GM21576 (cell line): ENCODE data around the gene RACGAP1.

Experiments used
- ATAC-seq: cut with Tn5 transposase; IDR thresholded peaks from one replicate; pipeline ENCODE4 v1.9.1; 2021; ENCODE audit warnings: mild to moderate bottlenecking, moderate library complexity; ENCODE audit not compliant: unreplicated experiment

The RACGAP1 gene

DNA sequence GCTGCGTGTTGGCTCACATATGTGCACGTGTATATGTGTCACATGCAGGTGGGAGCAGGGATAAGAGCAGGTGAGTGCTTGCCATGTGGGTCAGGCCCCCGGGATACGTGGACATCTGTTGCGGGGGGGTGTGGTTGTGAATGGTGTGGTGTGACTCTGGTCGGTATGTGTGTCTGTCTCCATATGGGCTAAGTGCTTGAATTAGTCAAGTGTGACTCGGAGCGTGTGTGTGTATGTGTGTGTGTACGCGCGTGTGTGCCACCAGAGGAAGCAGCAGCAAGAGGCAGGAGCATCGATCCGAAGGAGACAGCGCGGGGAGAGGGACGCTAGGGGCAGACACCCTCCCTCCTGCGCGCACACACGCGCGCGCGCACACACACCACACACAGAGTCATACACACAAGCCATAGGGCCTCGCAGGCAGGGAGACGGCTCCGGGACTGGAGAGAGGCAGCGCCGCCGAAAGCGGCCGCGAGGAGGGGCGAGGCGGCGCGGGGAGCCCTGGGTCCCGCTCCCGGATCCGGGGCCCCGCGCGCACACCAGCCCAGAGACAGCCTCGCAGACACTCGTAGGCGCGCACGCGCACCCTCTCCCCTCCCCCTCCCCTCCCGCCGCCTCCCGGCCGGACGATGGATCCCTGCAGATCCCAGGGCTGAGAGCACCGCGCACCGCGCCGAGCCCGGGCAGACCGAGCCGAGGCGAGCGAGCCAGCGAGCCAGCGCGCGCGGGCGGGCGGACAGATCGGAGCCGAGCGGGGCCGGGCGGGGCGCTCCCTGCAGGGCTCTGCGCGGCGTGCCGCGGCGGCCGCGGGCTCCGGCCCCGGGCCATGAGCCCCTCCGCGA, 31.9 kb upstream of the RACGAP1 start, which contains the start of gene ASIC1:
Gene ASIC1, plus strand, starts transcription at position 597 of the 842 bp plus-strand sequence. CDS start 1,171 bp downstream, outside the sequence.
- ATAC-seq: no peak

DNA sequence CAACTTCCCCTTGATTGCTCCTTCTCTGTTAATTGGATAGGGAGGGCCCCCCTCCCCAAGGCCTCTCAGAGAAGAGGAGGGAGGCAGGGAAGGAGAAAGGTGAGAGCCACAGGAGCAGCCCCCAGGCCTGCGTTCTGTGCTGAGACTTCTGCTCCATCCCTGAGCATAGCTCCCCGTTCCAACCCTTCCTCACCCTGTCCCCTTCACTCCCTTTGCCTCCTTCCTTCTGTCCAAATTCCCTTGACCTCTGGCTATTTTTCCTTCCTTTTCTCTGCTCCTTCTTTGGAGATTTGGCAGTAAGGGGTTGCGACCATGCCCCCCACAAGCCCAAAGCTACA, 31.3 kb upstream of the RACGAP1 start:
- no peak for ATAC-seq

DNA sequence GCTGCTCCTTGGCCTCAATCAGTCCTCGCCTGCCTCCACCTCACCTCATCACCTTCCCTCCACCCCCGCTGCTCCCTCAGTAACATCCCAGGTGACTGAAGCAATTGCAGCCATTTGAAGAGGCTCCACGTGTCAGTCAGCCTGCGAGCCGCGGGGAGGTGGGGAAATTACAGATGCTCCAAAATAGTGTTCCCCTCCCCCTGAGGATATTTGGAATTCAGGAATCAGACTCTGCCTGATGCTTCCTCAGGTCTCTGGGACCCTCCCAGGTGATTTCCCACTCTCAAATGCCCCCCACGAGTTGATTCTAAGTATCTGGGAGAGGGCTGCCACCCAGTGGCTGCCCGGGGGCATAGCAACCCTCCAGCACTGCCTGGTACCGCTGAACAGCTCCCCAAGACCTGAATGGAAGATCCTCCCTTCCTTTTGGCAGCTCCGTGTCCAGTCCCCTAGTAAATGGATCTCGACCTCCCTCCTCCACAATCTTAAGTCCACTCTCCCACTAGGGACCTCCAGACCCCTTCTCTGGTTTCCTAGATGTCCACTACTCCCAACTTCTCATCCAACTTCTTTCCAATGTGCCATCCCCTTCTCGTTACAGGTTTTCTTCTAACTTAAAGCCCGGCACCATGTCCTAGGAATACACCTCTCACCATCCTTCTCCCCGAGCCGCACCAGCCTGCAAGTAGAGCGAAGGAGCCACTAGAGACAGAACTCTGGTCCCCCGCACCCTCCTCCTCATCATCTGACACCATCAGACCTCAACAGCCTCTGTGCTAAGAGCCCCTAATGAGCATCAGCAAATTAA, 30.7 kb upstream of the RACGAP1 start:
- no peak for ATAC-seq

DNA sequence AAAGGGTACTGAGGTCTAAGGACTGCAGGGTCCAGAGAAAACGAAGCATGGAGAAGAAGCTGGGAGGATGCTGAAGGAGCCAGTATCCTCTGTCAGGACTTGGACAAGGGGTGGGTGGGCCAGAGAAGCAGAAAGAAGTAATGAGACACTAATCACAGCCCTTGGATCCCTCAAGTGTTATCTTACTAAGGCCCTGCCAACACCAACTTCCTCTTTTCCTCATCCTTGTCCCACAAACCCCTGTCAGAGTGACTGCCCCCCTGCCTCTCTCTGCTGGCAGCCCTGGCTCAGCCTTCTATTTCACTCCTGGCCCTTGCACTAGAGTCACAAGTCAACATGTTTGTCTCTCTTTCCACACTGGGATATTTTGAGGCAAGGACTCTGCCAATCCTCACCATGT, 28.3 kb upstream of the RACGAP1 start:
- ATAC-seq: no peak

DNA sequence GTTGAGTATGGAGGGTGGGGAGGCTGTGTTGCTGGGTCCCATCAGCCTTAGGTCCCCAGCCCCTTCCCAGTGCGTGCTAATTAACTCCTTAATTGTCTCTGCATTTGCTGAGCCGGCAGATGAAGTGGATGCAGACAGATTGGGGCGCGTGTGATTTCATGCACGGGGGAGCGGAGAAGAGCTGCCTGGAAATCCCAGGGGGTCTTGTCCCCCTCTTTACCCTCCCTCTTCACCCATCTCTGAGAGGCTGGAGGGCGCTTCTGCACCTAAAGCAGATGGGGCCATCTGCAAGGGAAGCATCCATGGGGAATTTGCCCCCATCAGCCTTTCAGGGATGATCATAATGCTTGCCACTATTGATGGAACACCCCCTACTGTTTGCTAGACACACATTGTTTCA, 27.7 kb upstream of the RACGAP1 start:
- ATAC-seq: no peak

DNA sequence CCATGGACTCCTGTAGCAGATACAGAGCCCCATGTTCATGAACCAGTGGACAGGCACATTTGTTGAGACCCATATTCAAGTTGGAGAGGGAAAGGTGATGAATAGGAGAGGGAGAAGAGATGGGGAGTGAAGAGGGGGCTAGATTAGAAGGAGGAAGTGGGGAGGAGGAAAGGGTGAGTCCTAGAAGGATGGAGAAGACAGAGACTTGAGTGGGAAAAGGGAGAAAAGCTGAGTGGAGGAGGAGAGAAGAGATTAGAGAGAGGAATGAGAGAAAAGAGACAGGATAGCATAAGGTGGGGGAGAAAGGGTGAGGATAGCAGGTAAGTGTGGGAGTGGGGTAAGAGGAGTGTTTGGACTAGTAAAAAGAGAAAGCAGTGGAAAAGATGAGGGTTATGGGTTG, 27.2 kb upstream of the RACGAP1 start:
- no peak for ATAC-seq

DNA sequence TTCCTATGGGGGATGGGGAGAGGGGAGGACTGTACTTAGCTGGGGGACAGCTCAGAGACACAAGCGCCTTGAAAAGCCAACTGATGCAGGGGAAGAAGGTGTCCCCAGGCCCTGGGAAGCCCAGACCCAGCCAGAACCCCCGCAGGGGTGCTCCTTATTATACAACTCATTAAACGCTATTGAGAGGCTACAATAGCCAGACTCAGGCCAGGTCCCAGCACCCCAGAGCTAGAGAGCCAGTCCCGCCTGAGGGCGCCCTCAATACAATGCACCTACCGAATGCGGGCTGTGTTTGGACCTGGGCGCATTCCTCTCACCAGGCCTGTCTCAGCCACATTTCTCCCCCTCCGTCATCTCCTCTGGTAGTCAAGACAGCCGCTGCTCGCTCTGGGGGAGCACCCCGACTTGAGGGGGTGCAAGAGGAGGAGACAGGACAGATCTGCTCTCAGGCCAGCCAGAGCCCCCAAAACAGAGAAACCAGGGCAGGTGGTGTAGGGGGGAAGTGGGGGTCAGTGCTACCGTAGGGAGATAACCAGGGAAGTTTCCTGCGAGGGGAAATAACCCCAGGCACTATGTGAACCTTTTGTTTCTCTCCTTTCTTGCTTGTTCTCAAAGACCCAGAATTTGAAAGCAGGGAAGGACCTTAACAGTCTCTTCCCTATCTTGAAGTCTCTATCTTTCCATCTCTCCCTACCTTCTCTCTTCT, 26.0 kb upstream of the RACGAP1 start:
- no peak for ATAC-seq

DNA sequence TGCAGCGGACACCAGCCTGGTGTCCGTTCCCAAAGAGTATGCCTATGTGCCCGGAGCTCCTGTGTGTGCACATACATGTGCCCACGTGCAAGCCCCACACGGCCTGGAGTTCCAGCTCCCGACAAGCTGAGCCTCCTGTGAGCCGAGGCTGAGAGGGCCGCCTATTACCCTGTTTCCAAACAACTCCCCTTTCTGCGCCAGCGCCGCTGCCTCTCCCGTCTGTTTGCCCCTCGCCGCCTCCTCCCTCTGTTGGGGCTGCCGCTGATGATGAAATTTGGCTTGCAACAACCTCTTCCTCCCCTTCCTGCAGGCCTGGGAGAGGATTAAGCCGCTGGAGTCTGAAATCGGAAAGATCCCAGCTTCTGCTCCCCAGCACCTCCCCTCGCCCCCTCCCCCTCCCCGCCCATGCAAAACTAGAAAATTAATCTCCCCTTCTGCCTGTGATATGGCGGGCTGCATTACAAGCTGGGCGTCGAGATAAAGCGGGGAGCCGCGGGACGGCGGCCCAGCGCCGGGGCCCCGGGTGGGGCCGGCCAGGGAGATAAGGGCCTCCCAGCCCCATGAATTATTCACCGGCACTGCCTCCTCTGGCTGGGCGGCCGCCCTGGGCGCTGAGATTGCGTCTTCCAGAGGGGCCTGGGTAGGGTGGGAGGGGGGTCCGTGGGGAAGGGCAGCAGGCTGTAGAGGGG, 25.3 kb upstream of the RACGAP1 start:
- ATAC-seq: no peak

DNA sequence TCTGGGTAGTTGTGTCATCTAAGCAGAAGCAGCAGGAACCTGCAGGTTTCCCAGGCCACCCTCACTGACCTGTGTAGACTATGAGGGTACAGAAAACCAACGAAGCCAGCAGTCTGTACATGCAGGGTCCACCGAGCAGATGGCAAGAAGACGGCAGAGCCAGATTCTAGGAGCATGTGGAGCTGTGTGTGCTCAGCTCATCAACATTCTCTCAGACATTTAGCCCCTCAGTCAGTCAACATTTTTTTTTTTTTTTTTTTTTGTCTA, 24.8 kb upstream of the RACGAP1 start:
- no peak for ATAC-seq

DNA sequence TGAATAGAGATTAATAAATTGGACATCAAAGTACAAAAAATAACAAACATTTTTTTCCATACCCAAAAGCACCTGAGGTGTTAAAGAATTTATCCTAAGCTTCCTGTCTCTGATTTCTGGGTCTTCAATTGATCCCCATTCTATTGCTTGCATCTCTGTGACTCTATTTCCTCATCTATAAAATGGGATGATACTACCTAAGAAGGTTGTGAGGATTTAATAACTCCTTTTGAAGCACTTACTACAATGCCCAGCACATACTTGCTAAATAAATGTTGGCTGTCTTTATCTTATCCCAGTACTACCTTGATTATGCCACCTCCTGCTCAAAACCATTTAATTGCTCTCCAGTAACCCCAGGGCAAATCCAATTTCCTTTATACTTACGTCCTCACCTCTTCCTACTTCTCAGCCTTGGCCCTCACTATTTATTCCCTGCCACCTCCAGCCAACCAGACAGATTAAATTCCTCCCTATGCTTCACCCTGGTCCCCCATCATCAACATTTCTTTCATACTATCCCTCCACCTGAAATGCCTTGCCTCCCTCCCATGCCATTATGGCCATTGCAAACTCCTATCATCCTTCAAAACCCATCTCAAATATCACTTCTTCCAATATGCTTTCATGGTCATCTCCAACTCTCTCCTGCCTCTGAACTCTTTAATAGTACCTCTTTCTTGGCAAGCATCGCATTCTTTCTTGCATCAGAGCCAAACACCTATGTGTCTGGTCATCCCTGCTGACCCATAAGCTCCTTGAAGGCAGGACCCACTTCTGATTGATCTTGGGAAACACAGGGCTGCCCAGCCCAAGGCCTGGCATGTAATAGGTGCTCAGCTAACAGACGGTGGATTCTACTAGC, 24.2 kb upstream of the RACGAP1 start:
- ATAC-seq: no peak

DNA sequence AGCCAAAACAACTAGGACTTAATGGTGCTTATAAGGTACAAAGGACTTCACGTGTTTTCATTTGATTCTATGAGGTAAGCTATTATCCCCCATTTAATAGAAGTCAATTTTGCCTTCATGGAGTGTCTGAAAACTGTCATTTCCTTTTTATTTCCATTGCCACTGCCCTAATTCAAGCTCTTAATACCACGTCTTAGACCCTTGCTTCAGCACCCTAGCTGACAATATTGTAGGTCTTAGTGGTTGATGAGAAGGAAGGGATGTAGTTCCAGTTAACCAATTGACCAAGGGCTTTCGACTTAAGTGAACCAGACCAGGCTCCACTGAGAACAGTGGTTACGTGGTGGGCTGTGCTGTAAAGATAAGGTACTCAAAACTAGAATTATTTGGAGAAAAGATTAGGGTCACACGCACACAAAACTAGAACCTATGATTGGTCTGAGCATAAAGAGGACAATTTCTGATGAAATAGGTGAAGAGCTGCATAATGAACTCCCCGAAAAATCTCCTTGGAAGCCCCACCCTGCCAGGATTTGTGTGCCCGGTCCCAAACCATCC, 22.5 kb upstream of the RACGAP1 start:
- ATAC-seq: no peak

DNA sequence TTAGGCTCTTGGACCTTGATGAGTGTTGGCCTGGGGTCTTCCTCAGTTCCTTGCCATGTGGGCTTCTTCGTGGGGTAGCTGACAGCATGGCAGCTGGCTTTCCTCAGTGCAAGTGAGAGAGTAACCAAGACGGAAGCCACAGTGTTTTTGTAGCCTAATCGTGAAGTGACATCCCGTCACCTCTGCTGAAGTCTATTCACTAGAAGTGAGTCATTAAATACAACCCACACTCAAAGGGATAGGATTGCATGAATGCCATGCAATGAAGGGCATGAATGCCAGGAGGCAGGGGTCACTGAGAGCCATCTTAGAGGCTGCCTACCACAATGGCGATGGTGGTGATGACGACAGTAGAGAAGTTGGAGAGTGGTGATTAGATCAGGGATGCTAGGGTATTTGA, 18.6 kb upstream of the RACGAP1 start:
- ATAC-seq: no peak

DNA sequence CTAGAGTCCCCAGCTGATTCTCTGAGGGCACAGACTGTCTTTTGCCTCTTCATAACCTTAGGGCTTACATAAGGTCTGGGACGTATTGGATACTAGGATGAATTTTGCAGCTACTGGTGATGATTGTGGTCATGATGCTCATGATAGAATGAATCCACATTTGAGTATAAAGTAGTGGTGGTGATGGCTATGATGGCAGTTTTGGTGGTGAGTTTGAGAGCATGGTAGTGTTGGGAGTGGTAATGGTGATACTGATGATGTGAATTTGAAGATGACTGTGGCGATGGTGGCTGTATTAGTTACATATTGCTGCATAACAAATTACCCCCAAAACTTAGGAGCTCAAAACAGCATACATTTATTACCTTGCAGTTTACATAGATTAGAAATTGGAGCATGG, 18.0 kb upstream of the RACGAP1 start:
- no peak for ATAC-seq

DNA sequence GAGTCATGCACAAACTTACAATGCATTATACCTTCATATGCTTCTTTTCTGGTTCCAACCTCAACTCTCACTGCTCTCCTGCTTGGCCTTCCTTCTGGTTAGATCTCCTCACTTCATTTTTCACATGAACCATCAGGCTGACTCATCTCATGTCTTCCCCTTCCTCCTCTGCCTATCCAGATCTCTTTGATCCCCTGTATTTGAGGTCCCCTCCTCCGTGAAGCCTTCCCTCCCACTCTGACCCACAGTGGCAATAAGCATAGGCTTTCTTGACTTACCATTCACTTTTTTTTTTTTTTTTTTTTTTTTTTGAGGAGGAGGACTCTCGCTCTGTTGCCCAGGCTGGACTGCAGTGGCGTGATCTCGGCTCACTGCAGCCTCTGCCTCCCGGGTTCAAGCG, 17.4 kb upstream of the RACGAP1 start:
- no peak for ATAC-seq

DNA sequence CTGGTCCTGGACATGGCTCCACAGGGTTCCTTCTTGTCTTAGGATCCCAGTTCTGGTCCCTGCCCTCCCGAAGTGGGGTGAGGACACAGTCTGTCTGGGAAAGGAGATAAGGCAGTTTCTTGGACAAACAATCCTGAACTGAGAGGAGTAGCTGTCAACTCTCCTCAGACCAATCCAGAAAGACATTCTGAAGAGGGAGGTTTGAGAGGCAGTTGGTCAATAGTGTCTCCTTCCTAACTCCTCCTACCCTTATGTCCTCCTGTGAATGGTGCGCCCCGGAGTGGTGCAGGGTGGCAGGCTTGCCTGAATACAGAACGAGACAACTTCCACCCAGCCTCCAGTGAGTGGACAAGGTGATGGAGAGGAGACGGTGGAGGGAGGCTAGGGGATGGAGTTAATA, 16.7 kb upstream of the RACGAP1 start:
- ATAC-seq: no peak

DNA sequence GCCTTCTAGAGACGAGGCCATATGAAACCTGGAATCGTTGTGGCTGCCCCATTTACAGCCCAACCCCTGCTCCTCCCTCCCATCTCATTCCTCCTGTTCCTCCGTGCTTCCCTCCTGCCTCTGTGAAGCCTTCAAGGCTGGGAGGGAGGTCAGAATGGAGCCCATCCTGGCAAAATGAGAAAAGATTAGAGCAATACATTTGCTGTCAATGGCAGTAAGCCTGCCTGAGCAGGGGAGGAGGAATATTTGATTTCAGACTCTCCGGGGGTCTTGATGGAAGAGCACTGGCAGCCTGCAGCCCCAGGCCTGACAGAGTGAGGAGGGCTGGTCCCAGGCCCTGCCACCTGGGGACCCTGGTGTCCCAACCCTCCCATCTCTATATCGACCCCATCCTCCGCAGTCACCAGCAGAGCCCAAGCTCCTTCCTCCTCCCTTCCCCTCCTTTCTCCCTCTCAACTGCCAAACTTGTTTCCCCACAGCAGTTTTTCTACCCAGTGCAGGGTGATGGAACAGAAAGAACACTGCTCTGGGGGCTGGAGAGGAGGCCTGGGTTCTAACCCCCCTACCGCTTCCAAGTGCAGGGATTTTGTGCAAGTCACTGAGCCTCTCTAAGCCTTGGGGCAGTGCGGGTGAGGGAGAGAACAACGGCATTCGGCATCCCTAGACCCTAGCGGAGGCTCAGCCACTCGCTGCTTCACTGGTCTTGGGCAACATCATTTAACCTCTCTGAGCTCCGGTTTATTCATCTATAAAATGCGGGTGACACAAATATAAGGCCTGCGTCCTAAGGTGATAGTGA, 16.0 kb upstream of the RACGAP1 start:
- ATAC-seq: no peak

DNA sequence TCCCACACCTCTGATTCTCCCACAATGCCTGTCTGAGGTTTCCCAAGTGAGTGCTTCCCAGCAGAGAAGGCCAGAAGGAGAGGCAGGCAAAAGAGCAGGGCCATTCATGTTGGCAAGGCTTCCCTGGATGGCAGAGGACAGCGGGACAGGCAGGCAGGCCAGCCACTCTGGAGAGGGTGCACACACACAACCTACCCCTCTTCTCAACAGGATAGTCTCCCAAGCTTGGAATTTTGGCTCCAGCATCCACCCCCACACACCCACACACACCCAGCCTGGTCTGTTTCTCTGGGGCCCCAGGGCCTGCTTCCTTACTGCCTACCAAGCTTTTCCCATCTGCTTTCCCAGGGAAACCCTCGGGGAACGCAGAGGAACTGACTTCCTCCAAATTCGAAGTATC, 15.4 kb upstream of the RACGAP1 start:
- ATAC-seq: no peak

DNA sequence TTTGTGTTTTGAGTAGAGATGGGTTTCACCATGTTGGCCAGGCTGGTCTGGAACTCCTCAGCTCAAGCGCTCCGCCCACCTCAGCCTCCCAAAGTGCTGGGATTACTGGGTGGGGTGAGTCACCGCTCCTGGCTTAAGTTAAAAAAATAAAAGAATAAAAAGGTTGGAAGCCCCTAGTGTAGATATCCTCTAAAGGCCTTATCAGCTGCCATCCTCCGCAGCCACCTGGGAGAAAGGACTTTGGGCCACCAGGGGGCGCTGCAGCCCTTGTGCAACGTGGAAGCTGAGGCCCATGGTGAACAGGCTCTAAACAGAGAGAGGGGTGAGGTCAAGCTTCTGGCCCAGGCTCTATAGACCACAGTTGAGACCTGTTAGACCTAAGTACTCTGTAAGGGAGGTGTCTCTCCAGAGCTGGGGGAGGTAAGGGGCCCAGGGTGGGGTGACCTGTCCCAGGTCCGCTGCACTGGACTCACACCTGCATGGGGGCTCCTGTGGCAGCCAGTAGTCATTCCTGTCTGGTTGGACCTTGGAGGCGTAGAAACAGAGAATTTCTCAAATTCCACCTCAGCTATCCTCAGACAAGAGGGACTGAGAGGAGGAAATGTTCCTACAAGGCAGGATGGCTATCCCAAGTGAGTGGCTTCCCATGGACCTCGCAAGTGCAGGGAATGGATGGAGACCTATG, 14.0 kb upstream of the RACGAP1 start:
- no peak for ATAC-seq

DNA sequence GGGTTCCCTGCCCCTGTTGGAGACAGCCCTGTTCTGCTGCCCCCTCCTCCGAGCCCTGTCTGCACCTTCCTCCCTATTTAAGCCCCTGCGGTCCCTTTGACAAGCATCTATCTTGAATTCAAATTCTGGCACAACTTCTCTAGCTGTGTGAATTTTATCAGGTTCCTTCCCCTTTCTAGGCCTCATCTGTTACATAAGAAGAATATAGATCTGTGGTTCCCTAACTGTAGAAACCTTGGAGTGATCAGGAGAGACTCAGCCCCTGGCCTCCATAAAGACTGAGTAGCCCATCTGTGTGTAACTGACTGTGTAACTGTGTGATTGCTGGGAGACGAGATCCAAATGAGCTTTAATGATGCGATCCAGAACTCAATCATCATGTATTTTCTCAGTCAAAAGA, 13.0 kb upstream of the RACGAP1 start:
- ATAC-seq: no peak
